ENCODE measurements around the gene GPS1. TPM values are rescaled to one million over a fixed set of nuclear protein-coding genes. Genes with fewer than 3 reads are reported as not detected.

GPS1 gene
- total RNA-seq, 1 donor = 93.7 TPM

DNA sequence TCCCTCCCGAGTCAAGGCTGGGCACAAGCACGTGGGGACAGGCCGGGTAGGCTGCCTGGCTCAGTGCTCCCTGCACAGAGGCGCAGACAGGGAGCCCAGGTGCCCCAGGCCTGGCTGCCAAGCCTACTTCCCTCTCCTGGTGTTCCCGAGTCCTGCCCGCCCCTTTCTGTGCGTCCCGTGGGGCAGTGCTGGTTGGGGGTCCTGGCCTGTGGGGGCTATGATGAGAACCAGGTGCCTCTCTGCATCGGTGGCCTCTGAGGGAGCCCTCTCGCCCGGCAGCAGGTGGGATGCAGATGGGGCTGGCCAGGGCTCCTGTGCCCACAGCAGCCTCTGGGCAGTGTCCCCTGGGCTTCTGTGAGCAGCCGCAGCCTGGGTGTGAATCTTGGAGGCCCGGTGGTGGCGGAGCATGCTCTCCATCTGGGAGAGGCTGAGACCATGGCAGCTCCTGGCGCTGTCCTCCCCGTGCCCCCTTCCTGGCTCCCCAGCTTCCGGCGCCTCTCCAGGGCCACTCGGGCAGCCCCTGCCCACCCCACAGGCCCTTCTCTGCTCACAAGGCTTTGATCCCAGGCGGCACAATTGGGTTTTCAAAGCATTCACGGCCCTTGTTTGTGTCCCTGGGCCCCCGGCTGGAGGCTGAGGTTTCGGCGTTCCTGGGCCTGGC, 36.3 kb upstream of the GPS1 start:
- Histone ChIP-seq H4K20me1 (ENCODE audit: insufficient read depth, low read length) (peaks cover 9% of the 10 kb centered on the region), H3K4me3 (ENCODE audit: insufficient read depth, low read length) (no peak overlapping the region), H3K9me3 (ENCODE audit: low read depth, low read length) (no peaks in the 10 kb centered on the region), H3K79me2 (ENCODE audit: insufficient read depth, low read length) (no peaks in the 10 kb centered on the region), H3K27me3 (ENCODE audit: insufficient read depth, low read length) (no peaks in the 10 kb centered on the region), H3K27ac (ENCODE audit: low read depth, low read length) (no peak overlapping the region), H2AFZ (ENCODE audit: low read length) (no peak overlapping the region), H3K4me1 (ENCODE audit: insufficient read depth, low read length) (no peaks in the 10 kb centered on the region), H3K36me3 (ENCODE audit: insufficient read depth, low read length) (no peaks in the 10 kb centered on the region), H3K4me2 (ENCODE audit: insufficient read depth, low read length) (no peak overlapping the region)
- DNase-seq (ENCODE audit: insufficient read length, low spot score, missing footprints) = peak; percentile 82
- TF ChIP-seq, protein P1, sequence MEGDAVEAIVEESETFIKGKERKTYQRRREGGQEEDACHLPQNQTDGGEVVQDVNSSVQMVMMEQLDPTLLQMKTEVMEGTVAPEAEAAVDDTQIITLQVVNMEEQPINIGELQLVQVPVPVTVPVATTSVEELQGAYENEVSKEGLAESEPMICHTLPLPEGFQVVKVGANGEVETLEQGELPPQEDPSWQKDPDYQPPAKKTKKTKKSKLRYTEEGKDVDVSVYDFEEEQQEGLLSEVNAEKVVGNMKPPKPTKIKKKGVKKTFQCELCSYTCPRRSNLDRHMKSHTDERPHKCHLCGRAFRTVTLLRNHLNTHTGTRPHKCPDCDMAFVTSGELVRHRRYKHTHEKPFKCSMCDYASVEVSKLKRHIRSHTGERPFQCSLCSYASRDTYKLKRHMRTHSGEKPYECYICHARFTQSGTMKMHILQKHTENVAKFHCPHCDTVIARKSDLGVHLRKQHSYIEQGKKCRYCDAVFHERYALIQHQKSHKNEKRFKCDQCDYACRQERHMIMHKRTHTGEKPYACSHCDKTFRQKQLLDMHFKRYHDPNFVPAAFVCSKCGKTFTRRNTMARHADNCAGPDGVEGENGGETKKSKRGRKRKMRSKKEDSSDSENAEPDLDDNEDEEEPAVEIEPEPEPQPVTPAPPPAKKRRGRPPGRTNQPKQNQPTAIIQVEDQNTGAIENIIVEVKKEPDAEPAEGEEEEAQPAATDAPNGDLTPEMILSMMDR (IDR thresholded peaks at IDR 0.05; ENCODE audit: extremely low read depth, low read depth, low read length) = no peak

DNA sequence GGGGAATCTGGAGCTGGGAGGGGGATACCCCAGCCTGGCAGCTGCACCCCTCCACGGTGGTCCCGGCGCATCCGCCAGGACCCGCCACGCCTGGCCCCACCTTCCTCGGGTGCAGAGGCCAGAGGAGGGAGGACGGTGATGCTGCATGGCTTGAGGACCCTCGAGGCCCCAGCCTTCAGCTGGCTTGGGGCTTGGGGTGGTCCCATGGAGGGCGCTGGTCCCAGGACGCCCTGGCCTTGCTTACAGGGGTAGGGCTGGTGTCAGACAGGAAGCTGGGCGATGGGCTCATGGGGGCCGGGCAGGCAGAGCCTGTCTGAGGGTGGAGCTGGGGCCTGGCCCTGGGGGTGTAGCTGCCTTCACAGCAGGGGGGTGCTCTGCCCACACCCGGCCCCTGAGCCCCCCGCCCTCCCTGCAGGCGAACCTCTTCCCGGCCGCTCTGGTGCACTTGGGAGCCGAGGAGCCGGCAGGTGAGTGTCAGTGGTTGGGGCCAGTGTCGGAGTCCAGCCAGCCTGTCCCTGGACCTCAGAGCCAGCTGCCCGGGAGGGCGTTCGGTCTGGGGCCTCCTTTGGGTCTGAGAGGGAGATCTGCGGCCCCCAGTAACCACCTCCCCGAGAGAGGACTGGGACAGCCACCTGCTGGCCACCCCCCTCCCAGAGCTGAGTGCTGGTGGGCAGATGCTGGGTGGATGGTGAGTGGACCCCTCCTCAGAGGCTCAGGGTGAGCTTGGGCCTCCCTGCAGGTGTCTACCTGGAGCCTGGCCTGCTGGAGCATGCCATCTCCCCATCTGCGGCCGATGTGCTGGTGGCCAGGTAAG, 35.4 kb upstream of the GPS1 start:
- TF ChIP-seq, protein P1 (IDR thresholded peaks at IDR 0.05; ENCODE audit: extremely low read depth, low read depth, low read length) = no peak

DNA sequence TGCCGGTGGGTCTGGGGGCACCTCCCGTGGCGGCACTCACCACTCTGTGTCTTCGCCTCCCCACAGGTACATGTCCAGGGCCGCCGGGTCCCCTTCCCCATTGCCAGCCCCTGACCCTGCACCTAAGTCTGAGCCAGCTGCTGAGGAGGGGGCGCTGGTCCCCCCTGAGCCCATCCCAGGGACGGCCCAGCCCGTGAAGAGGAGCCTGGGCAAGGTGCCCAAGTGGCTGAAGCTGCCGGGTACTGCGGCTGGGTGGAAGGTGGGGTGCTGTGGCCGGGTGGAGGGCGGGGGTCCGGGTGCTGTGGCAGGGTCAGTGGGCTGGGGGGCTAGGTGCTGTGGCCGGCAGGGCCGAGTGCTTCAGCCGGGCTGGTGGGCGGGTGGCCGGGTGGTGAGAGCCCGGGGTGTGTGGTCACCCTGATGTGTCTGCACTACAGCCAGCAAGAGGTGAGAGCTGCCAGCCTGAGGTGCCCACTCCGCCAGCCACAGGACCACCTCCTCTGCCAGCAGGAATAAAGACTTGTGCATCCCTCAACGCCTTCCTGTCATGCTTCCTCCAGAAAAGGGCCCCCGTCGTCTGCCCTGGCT, 34.7 kb upstream of the GPS1 start:
- TF ChIP-seq, protein P1 (IDR thresholded peaks at IDR 0.05; ENCODE audit: extremely low read depth, low read depth, low read length) = no peak

More for the DNA sequence above, 35.4 kb upstream of the GPS1 start:
- Histone ChIP-seq H4K20me1 (ENCODE audit: insufficient read depth, low read length) (peaks cover 17% of the 10 kb centered on the region), H3K27me3 (ENCODE audit: insufficient read depth, low read length) (no peaks in the 10 kb centered on the region), H3K36me3 (ENCODE audit: insufficient read depth, low read length) (no peaks in the 10 kb centered on the region), H3K4me3 (ENCODE audit: insufficient read depth, low read length) (no peak overlapping the region), H3K27ac (ENCODE audit: low read depth, low read length) (no peak overlapping the region), H3K9me3 (ENCODE audit: low read depth, low read length) (no peaks in the 10 kb centered on the region), H3K4me2 (ENCODE audit: insufficient read depth, low read length) (no peak overlapping the region), H2AFZ (ENCODE audit: low read length) (no peak overlapping the region), H3K79me2 (ENCODE audit: insufficient read depth, low read length) (no peaks in the 10 kb centered on the region), H3K4me1 (ENCODE audit: insufficient read depth, low read length) (peaks cover 2% of the 10 kb centered on the region)
- peak; percentile 85 for DNase-seq (ENCODE audit: insufficient read length, low spot score, missing footprints)

More for the DNA sequence above, 34.7 kb upstream of the GPS1 start:
- Histone ChIP-seq H3K79me2 (ENCODE audit: insufficient read depth, low read length) (peaks cover 2% of the 10 kb centered on the region), H3K4me1 (ENCODE audit: insufficient read depth, low read length) (peaks cover 9% of the 10 kb centered on the region), H3K27me3 (ENCODE audit: insufficient read depth, low read length) (no peaks in the 10 kb centered on the region), H3K4me2 (ENCODE audit: insufficient read depth, low read length) (no peak overlapping the region), H3K27ac (ENCODE audit: low read depth, low read length) (no peak overlapping the region), H3K9me3 (ENCODE audit: low read depth, low read length) (no peaks in the 10 kb centered on the region), H3K36me3 (ENCODE audit: insufficient read depth, low read length) (no peaks in the 10 kb centered on the region), H4K20me1 (ENCODE audit: insufficient read depth, low read length) (peaks cover 24% of the 10 kb centered on the region), H2AFZ (ENCODE audit: low read length) (no peak overlapping the region), H3K4me3 (ENCODE audit: insufficient read depth, low read length) (no peak overlapping the region)
- DNase-seq (ENCODE audit: insufficient read length, low spot score, missing footprints) = no peak

Measured in osteoblast (primary cell).